ENCODE measurements around the gene MESP2. TPM values are rescaled to one million over a fixed set of nuclear protein-coding genes. Genes with fewer than 3 reads are reported as not detected.

The MESP2 gene
- total and polyA plus RNA-seq, 5 experiments from 2014 or later = not detected

DNA sequence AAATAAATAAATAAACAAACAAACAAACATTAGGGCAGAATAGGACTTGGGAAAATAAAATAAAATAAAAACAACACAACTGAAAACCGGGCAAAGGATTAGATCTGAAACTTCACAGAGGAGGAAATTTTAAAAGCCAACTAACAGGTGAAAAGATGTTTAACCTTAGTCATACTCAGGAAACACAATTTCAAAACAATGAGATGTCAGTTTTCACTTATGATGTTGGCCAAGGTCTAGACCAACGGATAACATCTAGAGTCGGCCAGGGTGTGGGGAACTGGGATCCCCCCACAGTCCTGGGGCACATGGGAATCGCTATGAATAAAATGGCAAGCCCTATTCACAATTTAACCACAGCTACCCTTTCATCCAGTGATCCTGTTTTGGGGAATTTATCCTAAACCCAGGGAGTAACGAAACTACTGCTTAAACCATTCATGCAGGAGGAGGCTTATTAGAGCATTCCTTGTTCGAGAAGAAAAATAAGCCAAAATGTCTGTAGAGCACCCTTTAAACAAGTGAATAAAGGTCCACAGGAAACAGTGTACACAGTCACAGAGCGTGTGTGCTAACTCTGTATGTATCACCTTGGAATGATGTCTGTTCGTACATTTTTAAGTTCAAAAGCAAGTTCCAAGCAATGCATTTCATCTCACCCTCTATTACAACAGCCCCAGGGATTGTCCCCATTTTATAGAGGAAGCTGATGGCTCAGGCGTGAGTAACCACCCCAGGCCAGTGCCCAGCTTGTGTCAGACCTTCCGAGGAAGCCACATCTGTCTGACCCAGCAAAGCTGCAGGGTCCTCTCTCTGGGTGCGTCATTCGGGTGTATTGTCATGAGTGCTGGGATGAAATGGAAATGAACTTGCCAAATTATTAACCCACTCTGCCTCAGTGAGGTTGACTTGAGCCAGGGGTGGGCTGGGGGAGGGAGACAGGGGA lies 44.8 kb downstream of the MESP2 start:
- Mint-ChIP-seq H3K36me3 (peaks cover 5 to 6% (median 5%) of the 10 kb centered on the region in 3 donors), H3K27me3 (peaks cover 12 to 39% (median 27%) of the 10 kb centered on the region in 5 donors), H3K9me3 (peaks cover 0 to 5% (median 0%) of the 10 kb centered on the region in 9 donors), H3K4me3 (no peak overlapping the region), H3K27ac (peak overlapping the region in 1 of 10 donors; percentile 49), H3K4me1 (peaks cover 0 to 14% (median 1%) of the 10 kb centered on the region in 4 donors)
- ATAC-seq = no peak
- POLR2A ChIA-PET = no interaction called here
- no peak for DNase-seq

DNA sequence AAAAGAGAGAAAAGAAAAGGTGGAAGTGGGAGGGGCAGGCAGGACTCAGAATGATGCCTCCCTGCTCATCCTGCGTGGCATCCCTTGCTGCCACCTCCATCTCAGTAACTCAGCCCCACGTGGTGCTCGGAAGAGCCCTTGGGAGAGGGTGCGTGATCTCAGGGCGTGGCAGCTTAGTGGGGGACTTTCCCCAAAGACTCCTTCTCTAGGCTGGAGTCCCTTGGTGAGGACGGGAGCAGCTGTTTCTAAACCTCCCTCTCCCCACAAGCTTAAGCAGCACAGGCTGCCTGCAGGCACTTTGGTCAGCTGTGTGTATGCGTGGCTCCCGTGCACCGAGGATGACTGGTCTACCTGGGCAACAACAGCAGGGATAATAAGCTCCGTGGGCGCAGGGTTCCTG lies 45.9 kb downstream of the MESP2 start:
- POLR2A ChIA-PET = interaction anchor here (0.6 kb wide), 1 partner anchor 247 kb away, joined by 3 read pairs; no protein-coding TSS in a partner anchor
- H3K9me3 Mint-ChIP-seq = no peaks in the 10 kb centered on the region

DNA sequence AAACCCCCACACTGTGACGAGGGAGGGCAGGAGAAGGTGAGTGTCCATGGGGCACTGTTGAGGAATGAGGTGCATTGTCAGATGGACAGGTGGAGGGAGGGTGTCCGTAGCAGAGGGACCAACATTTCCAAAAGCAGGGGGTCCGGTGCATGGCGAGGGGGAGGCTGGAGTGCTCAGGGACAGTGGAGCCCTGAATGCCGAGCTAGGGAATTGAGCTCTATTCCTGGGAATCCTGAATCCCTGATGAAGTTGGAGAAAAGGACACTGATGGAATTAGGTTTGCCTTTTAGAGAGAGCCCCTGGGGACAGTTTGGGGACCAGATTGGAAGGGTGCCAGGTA lies 46.4 kb downstream of the MESP2 start:
- Mint-ChIP-seq H3K4me3 (no peak overlapping the region), H3K36me3 (no peaks in the 10 kb centered on the region), H3K4me1 (peaks cover 0 to 18% (median 1%) of the 10 kb centered on the region in 4 donors), H3K27ac (no peak overlapping the region), H3K27me3 (peaks cover 5 to 25% (median 17%) of the 10 kb centered on the region in 5 donors), H3K9me3 (no peaks in the 10 kb centered on the region)
- ATAC-seq = no peak
- POLR2A ChIA-PET = interaction anchor here (0.6 kb wide), 1 partner anchor 248 kb away, joined by 3 read pairs; no protein-coding TSS in a partner anchor
- DNase-seq = no peak

More for the DNA sequence above, 45.9 kb downstream of the MESP2 start:
- no peak for DNase-seq
- Mint-ChIP-seq H3K4me3 (no peak overlapping the region), H3K4me1 (peaks cover 0 to 18% (median 1%) of the 10 kb centered on the region in 4 donors), H3K27ac (no peak overlapping the region), H3K36me3 (no peaks in the 10 kb centered on the region), H3K27me3 (peaks cover 5 to 30% (median 17%) of the 10 kb centered on the region in 5 donors)
- no peak for ATAC-seq

DNA sequence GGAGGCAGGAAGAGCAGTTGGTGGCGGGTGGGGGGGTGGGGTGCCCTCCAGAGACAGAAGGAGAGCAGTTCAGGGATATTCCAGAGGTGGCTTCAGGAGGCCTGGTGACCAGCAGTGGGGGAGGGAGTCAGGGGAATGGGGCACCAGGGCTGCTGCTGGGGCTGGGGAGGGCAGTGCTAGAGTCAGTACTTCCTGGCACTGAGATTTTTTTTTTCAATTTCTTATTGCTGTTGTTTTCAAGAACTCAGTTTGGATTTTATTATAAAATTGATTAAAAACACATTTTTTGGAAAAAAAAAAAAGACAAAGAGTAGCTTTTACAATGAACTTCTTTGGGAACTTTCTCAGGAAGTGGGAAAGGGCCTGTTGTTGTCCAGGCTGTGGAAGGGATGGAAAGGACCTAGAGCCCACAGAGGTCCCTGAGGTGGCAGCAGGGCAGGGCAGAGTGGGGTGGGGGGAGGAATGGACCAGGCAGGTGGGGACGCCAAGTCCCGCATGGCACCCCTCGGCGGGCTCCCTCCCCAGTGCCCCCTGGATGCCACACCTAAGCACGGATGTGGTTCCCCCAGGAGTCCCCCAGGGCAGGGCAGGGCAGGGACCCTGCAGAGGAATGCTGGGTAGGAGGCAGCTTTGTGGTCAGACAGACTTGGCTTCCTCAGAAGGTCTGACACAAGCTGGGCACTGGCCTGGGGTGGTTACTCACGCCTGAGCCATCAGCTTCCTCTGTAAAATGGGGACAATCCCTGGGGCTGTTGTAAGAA lies 47.0 kb downstream of the MESP2 start:
- ATAC-seq (no peak), DNase-seq (no peak)
- no peaks in the 10 kb centered on the region for H3K36me3 Mint-ChIP-seq

DNA sequence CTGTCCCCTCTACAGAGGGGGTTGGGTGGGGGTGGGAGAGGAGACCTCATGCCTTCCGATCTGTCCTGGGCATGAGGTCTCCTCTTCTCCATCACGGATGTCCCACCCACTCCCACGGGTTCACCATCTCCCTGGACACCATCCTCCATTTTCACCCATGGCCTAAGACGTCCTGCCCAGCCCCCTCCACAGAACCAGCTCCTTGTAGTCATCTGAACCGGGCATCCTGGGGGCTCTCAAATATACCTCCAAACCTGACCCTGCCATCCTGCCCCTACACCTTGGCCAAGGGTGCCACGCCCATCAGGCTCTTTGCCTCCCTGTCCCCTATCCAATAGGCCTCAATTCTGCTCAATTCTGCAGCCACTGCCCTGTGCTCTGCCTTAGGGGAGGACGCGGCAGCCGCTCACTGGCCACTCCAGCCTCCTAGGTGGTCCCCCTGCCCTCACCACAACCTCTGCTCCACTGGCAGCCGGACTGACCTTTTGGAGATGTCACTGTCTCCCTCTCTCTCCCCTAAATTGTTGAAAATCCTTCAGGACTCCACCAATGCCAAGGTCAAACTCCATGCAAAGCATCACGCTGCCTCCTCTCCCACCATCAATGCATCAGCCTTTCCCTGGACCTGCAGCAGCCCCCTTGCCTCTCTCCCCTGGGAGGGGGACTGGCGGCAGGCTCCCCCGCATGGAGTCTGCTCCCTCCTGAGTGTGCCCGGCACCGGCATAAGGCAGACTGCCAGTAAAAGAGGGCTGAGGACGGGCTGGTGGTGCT lies 47.9 kb downstream of the MESP2 start:
- no peak for ATAC-seq
- POLR2A ChIA-PET = no interaction called here
- Mint-ChIP-seq H3K4me3 (no peak overlapping the region), H3K36me3 (no peaks in the 10 kb centered on the region), H3K9me3 (no peaks in the 10 kb centered on the region), H3K27ac (peak overlapping the region in 1 of 10 donors; percentile 29), H3K4me1 (peaks cover 0 to 18% (median 2%) of the 10 kb centered on the region in 4 donors), H3K27me3 (peaks cover 3 to 19% (median 11%) of the 10 kb centered on the region in 5 donors)
- DNase-seq = no peak

More for the DNA sequence above, 47.0 kb downstream of the MESP2 start:
- Mint-ChIP-seq H3K9me3 (no peaks in the 10 kb centered on the region), H3K27me3 (peaks cover 3 to 22% (median 14%) of the 10 kb centered on the region in 5 donors), H3K27ac (no peak overlapping the region), H3K4me3 (no peak overlapping the region), H3K4me1 (peaks cover 0 to 18% (median 1%) of the 10 kb centered on the region in 4 donors)
- POLR2A ChIA-PET = no interaction called here

DNA sequence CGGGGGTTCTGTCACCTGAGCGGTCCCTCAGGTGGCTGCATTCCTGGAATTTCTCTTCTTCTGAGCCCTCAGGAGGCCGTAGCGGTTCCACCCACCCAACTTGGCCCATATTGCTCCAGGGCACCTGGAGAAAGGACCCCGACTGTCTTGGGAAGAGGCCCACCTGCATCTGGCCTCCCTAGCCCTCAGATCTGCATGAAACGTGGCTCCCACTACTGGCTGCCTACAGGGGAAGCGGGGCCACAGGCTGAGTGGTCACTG lies 48.4 kb downstream of the MESP2 start:
- ATAC-seq (no peak), DNase-seq (no peak)
- POLR2A ChIA-PET = no interaction called here
- no peak overlapping the region for H3K27ac Mint-ChIP-seq
- no peaks in the 10 kb centered on the region for H3K9me3 Mint-ChIP-seq
- no peaks in the 10 kb centered on the region for H3K36me3 Mint-ChIP-seq
- peaks cover 3 to 16% (median 10%) of the 10 kb centered on the region in 5 donors for H3K27me3 Mint-ChIP-seq
- no peak overlapping the region for H3K4me3 Mint-ChIP-seq
- peaks cover 0 to 18% (median 4%) of the 10 kb centered on the region in 4 donors for H3K4me1 Mint-ChIP-seq

DNA sequence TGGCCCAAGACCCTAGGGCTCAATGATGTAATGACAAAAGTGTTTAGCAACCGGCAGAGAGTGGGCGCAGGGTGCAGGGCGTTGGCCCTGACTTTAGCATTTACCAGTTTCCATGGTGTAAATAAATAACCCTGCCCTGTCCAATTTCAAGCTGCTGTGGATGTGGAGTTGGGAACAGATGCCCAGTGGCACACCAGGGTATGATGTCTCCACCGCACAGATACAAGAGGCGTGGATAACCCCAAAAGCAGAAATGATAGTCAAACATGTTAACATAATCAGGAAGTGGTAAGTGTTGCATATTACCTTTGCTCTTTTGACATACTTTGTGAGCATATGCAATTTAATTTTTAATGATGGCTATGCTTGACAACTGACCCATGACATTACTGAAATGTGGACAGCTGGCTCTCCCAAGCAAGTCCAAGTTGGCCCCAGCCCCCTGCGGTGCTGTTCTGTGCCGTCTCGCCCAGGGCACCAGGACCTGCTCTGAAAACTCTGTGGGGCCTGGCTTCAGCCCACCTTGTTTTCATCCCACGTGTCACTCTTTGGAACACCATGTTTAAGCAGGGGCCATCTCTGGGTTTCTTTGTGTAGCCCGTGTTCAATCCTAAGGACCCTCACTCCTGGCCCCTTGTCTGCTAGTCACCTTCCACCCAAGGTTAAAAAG lies 49.3 kb downstream of the MESP2 start:
- POLR2A ChIA-PET = no interaction called here
- no peak for DNase-seq
- ATAC-seq = no peak

DNA sequence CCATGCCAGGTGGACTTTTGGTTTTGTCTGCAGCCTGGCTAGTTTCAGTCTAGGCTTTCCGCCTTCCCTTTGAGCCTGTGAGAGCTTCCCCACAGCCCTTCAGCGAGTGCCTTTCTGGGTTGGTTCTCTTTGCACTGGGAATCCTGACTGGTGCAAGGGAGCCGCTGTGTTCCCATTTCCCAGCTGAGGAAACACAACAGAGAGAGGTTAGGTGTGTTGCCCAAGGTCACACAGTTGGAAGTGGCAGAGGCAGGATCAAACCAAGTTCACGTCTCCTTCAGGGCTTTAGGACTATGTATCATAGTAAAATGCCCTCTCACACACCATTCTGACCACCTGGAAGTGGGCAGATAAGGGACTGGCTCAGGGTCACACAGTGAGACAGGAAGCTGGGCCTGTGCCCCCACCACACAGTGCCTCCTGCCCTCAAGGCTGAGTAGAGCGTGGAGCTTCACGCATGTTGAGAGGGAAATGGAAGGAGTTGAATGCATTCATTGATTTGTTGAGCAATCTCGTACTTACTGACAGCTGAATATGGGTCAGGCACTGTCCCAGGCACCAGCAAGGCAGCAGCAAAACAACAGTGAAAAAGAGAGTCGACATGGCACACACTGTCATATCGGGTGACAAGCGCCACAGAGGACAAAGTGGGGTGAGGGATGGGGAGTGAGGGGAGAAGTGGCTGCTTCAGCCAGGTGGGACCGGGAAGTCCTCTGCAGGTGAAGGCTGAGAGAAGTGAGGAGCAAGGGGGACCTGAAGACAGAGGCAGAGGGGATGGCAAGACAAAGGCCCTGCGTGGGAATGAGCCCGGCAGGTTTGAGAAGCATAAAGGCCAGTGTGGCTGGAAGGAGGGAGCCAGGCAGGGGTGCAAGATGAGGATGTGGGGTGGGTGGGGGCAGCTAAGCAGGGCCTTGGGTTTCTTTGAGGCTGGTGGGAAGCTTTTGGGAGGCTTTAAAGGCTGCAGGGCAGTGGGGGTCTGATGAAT lies 50.8 kb downstream of the MESP2 start:
- peaks cover 0 to 6% (median 0%) of the 10 kb centered on the region in 3 donors for H3K36me3 Mint-ChIP-seq
- H3K27me3 Mint-ChIP-seq = peaks cover 2 to 10% (median 4%) of the 10 kb centered on the region in 5 donors
- DNase-seq (peak in 1 of 10 donors; percentile 9), ATAC-seq (no peak)
- H3K4me1 Mint-ChIP-seq = peaks cover 0 to 16% (median 5%) of the 10 kb centered on the region in 4 donors
- no peaks in the 10 kb centered on the region for H3K9me3 Mint-ChIP-seq
- H3K27ac Mint-ChIP-seq = peak overlapping the region in 3 of 10 donors; percentile 1 to 58 (median 26)
- H3K4me3 Mint-ChIP-seq = no peak overlapping the region
- POLR2A ChIA-PET = no interaction called here

More for the DNA sequence above, 49.3 kb downstream of the MESP2 start:
- H3K27me3 Mint-ChIP-seq = peaks cover 3 to 14% (median 10%) of the 10 kb centered on the region in 5 donors
- H3K27ac Mint-ChIP-seq = no peak overlapping the region
- no peaks in the 10 kb centered on the region for H3K36me3 Mint-ChIP-seq
- peaks cover 0 to 18% (median 5%) of the 10 kb centered on the region in 4 donors for H3K4me1 Mint-ChIP-seq
- H3K9me3 Mint-ChIP-seq = no peaks in the 10 kb centered on the region
- no peak overlapping the region for H3K4me3 Mint-ChIP-seq

DNA sequence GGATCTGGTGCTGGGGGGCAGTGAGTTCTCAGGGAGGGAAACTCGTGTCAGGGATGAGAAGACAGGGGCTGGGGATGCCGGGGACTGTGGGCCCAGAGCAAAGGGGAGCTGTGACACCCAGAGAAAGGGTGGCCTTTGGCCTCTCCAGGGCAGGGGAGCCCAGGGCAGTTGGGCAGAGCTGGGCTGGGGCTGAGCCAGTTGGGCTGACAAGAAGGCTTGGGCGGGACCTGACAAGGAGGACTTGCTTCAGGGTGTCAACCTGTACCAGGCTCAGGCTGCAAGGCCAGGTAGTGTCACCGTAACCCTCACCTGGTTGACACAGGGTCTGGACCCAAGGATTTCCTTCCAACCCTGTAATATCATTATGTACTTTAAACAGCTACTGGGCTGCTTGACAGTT lies 51.7 kb downstream of the MESP2 start:
- ATAC-seq (no peak), DNase-seq (no peak)
- peaks cover 0 to 10% (median 3%) of the 10 kb centered on the region in 3 donors for H3K36me3 Mint-ChIP-seq
- no peaks in the 10 kb centered on the region for H3K9me3 Mint-ChIP-seq
- peaks cover 0 to 11% (median 5%) of the 10 kb centered on the region in 4 donors for H3K4me1 Mint-ChIP-seq
- H3K4me3 Mint-ChIP-seq = no peak overlapping the region
- peaks cover 0 to 3% (median 0%) of the 10 kb centered on the region in 5 donors for H3K27me3 Mint-ChIP-seq
- H3K27ac Mint-ChIP-seq = peak overlapping the region in 2 of 10 donors; percentile 26 to 46
- POLR2A ChIA-PET = no interaction called here
